ENCODE results near the gene MNT.

The MNT gene

DNA sequence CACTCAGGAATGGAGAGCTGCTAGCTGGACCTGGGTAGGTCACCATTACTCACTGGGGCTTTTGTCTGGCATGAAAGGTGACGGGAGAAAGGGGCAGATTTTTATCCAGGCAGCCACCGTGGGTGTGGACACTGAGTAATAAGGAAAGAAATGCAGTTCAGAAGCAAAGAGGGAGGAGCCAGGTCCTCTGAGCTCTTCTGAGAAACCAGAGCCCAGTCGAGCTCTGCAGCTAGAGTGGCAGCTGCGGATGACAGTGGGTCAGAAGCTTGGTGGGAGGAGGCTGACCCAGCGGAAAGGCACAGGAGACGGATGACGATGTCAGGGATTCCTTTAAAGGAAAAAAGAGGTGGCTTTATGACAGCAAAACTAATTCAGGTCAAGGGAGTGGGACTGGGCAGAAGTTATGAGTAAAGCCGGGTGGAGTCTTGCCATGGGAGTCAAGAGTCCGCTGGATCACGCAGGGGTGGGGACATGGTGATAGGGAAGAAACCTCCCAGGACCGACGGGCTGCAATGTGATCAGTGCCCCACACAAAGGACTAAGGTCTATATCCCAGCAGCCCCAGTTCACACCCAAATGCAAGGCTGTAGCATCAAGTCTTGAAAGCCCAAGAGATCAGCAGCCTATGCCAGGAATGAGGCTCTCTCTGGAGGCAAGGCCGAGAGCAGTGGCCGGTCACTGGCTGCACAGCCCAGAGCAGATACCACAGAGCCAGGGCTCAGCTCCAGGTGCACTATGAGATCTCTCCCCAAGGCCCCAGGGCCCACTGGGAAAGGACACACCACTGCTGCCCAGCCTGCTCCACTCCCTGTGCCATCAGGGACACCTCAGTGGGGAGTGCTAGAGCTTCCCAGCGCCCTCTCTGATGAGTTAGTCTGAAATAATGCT lies 6.3 kb upstream of the MNT start:
- no peak for DNase-seq (ENCODE audit: extremely low spot score)
- no peak for TF ChIP-seq TARDBP (IDR thresholded peaks at IDR 0.05)
- TF ChIP-seq ELF4 (IDR thresholded peaks at IDR 0.05) = no peak
- no peak for TF ChIP-seq FOXM1 (IDR thresholded peaks at IDR 0.05; ENCODE audit: borderline replicate concordance)
- no peak for TF ChIP-seq CTBP1 (IDR thresholded peaks at IDR 0.05; ENCODE audit: borderline replicate concordance)
- no peak for TF ChIP-seq FOXA1 (IDR thresholded peaks at IDR 0.05)
- no peak for TF ChIP-seq BHLHE40 (IDR thresholded peaks at IDR 0.05; ENCODE audit: borderline replicate concordance)
- TF ChIP-seq ARNT (IDR thresholded peaks at IDR 0.05) = no peak
- TF ChIP-seq FOXK2 (IDR thresholded peaks at IDR 0.05) = no peak
- TF ChIP-seq LEF1 (IDR thresholded peaks at IDR 0.05; ENCODE audit: borderline replicate concordance) = no peak
- TF ChIP-seq ZNF384 (IDR thresholded peaks at IDR 0.05) = no peak
- TF ChIP-seq HDGF (IDR thresholded peaks at IDR 0.05; ENCODE audit: borderline replicate concordance) = no peak
- CTCF ChIA-PET = interaction anchor here (0.5 to 2.1 kb wide), 3 partner anchors 9 to 24 kb away, joined by 3 to 14 read pairs (median 12); no protein-coding TSS in a partner anchor

DNA sequence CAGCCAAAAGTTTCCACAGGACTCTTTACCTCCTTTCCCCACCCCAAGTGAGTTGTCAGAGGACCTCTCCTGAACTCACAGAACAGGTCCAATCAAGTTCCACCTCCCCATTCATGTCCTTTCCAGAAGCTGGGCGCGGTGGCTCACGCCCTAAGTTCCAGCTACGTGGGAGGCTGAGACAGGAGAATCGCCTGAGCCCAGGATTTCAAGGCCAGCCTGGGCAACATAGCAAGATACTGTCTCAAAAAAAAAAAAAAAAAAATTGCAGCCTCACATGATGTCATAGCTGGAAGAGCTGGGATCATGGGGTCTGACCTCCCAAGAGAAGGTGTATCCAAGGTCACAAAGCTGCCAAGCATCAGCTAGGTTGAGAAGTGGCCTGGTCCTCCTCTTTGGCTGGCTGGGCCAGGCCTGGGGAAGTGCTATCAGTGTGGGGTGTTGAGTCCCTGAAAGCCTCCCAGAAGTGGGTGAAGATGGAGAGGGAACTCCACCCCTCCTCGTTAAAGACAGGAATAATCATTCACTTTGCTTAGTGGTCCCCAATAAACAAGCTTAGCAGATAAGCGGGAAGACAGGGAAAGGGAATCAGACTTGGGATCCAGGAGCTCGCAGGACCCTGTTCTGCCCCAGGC lies 5.5 kb upstream of the MNT start:
- no peak for DNase-seq (ENCODE audit: extremely low spot score)
- POLR2A ChIA-PET = interaction anchor here (1.6 to 2.6 kb wide), 2 partner anchors 14 to 24 kb away, joined by 8 to 10 read pairs; no protein-coding TSS in a partner anchor
- CTCF ChIA-PET = interaction anchor here (0.5 to 2.1 kb wide), 3 partner anchors 10 to 23 kb away, joined by 3 to 14 read pairs (median 12); no protein-coding TSS in a partner anchor
- TF ChIP-seq LEF1 (IDR thresholded peaks at IDR 0.05; ENCODE audit: borderline replicate concordance) (no peak), FOXK2 (IDR thresholded peaks at IDR 0.05) (no peak), ARNT (IDR thresholded peaks at IDR 0.05) (no peak), ELF4 (IDR thresholded peaks at IDR 0.05) (no peak), L3MBTL2 (conservative IDR thresholded peaks at IDR 0.05) (no peak), NFRKB (IDR thresholded peaks at IDR 0.05) (no peak), HDGF (IDR thresholded peaks at IDR 0.05; ENCODE audit: borderline replicate concordance) (no peak), CTBP1 (IDR thresholded peaks at IDR 0.05; ENCODE audit: borderline replicate concordance) (no peak), ZNF384 (IDR thresholded peaks at IDR 0.05) (no peak), TARDBP (IDR thresholded peaks at IDR 0.05) (no peak), FOXA1 (IDR thresholded peaks at IDR 0.05) (no peak), SUZ12 (IDR thresholded peaks at IDR 0.05) (no peak)

More for the DNA sequence above, 6.3 kb upstream of the MNT start:
- POLR2A ChIA-PET = interaction anchor here (0.7 to 2.6 kb wide), 3 partner anchors 15 to 70 kb away, joined by 3 to 10 read pairs (median 8); partner anchors contain the start of gene TSR1

- ChIA-PET POLR2A (no interaction called here), CTCF (interaction anchor here (0.6 to 1.0 kb wide), 2 partner anchors 23 to 1055 kb away, joined by 3 to 4 read pairs; no protein-coding TSS in a partner anchor)
- TF ChIP-seq FOXM1 (IDR thresholded peaks at IDR 0.05; ENCODE audit: borderline replicate concordance) = no peak
- TF ChIP-seq TARDBP (IDR thresholded peaks at IDR 0.05) = no peak
- TF ChIP-seq CTBP1 (IDR thresholded peaks at IDR 0.05; ENCODE audit: borderline replicate concordance) = no peak
- no peak for TF ChIP-seq HDGF (IDR thresholded peaks at IDR 0.05; ENCODE audit: borderline replicate concordance)
- no peak for TF ChIP-seq NFRKB (IDR thresholded peaks at IDR 0.05)
- TF ChIP-seq L3MBTL2 (conservative IDR thresholded peaks at IDR 0.05) = no peak
- no peak for TF ChIP-seq SP1 (IDR thresholded peaks at IDR 0.05)
- no peak for TF ChIP-seq ZNF384 (IDR thresholded peaks at IDR 0.05)
- no peak for TF ChIP-seq FOXA1 (IDR thresholded peaks at IDR 0.05)
- TF ChIP-seq BHLHE40 (IDR thresholded peaks at IDR 0.05; ENCODE audit: borderline replicate concordance) = no peak
- no peak for TF ChIP-seq LEF1 (IDR thresholded peaks at IDR 0.05; ENCODE audit: borderline replicate concordance)
- TF ChIP-seq ARNT (IDR thresholded peaks at IDR 0.05) = no peak
- no peak for TF ChIP-seq FOXK2 (IDR thresholded peaks at IDR 0.05)
- no peak for TF ChIP-seq SUZ12 (IDR thresholded peaks at IDR 0.05)
- TF ChIP-seq PKNOX1 (IDR thresholded peaks at IDR 0.05) = no peak
- no peak for TF ChIP-seq ELF4 (IDR thresholded peaks at IDR 0.05)
- DNase-seq (ENCODE audit: extremely low spot score) = no peak
Measured at GRCh38 chr17:2405247-2405926, 4.5 kb upstream of the MNT start.

DNA sequence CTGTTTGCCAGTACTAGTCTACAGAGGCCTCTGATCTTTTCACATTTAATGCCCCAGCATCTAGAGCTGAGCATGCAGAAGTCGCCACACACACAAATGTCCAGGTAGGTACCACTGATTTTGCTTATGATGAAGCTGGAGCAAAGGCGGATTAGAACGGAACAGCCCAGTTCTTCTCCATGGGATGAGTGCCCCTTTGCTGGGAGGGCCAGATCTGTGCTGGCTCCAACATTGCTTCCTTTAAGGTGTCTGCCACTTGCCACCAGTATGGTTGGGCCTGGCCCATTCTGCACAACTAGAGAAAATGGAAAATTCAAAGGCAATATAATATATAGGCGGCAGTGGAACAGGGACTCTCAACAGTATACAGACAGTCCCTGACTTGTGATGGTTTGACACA lies 2.2 kb upstream of the MNT start:
- CTCF ChIA-PET = no interaction called here
- POLR2A ChIA-PET = interaction anchor here (1.4 kb wide), 1 partner anchor 21 kb away, joined by 3 read pairs; no protein-coding TSS in a partner anchor

GRCh38 chr17:2402544-2402943 lies 1.7 kb upstream of the MNT start:
- DNase-seq (ENCODE audit: extremely low spot score) = no peak
- ChIA-PET POLR2A (interaction anchor here (1.4 to 1.6 kb wide), 3 partner anchors 10 to 20 kb away, joined by 3 to 11 read pairs (median 5); no protein-coding TSS in a partner anchor), CTCF (no interaction called here)
- no peak for TF ChIP-seq SUZ12 (IDR thresholded peaks at IDR 0.05)
- no peak for TF ChIP-seq ARNT (IDR thresholded peaks at IDR 0.05)
- no peak for TF ChIP-seq FOXM1 (IDR thresholded peaks at IDR 0.05; ENCODE audit: borderline replicate concordance)
- no peak for TF ChIP-seq NFRKB (IDR thresholded peaks at IDR 0.05)
- TF ChIP-seq LEF1 (IDR thresholded peaks at IDR 0.05; ENCODE audit: borderline replicate concordance) = no peak
- TF ChIP-seq FOXA1 (IDR thresholded peaks at IDR 0.05) = no peak
- no peak for TF ChIP-seq L3MBTL2 (conservative IDR thresholded peaks at IDR 0.05)
- TF ChIP-seq BHLHE40 (IDR thresholded peaks at IDR 0.05; ENCODE audit: borderline replicate concordance) = no peak
- no peak for TF ChIP-seq ZNF384 (IDR thresholded peaks at IDR 0.05)
- TF ChIP-seq FOXK2 (IDR thresholded peaks at IDR 0.05) = no peak
- TF ChIP-seq PKNOX1 (IDR thresholded peaks at IDR 0.05) = no peak
- TF ChIP-seq CTBP1 (IDR thresholded peaks at IDR 0.05; ENCODE audit: borderline replicate concordance) = no peak
- TF ChIP-seq ELF4 (IDR thresholded peaks at IDR 0.05) = no peak

More for the DNA sequence above, 2.2 kb upstream of the MNT start:
- no peak for DNase-seq (ENCODE audit: extremely low spot score)
- TF ChIP-seq SUZ12 (IDR thresholded peaks at IDR 0.05) (no peak), SP1 (IDR thresholded peaks at IDR 0.05) (no peak), NFRKB (IDR thresholded peaks at IDR 0.05) (no peak), PKNOX1 (IDR thresholded peaks at IDR 0.05) (no peak), HDGF (IDR thresholded peaks at IDR 0.05; ENCODE audit: borderline replicate concordance) (no peak), ELF4 (IDR thresholded peaks at IDR 0.05) (no peak), ARNT (IDR thresholded peaks at IDR 0.05) (no peak), TARDBP (IDR thresholded peaks at IDR 0.05) (no peak)

Measured in HEK293T (cell line).